Measurements from ENCODE around the gene RXRA. TPM values are rescaled to one million over a fixed set of nuclear protein-coding genes. Genes with fewer than 3 reads are reported as not detected.

RXRA gene
- total and polyA plus RNA-seq, 2 of the 13 experiments (the other 11 are each of a cell fraction or from before 2014, with no cell fraction given): 18.9 to 29.2 TPM

- in situ Hi-C loops (cut with HindIII; ENCODE audit: extremely low pct_ligation_motif_present, low pct_unique_long_range_greater_than_20kb) (no loop called here), intact Hi-C loops (cut with micrococcal nuclease; ENCODE audit: unreplicated experiment) (no loop called here)
- Histone ChIP-seq H3K27me3 (ENCODE audit: control insufficient read depth in 1 of 2, insufficient read depth in 2 of 2, low read length in 2 of 2) (no peaks in the 10 kb centered on the region), H2AFZ (ENCODE audit: low read length) (no peak overlapping the region), H3K36me3 (replicated peaks in 1 of 2; ENCODE audit: control insufficient read depth in 1 of 2, insufficient read depth in 2 of 2, low read length in 2 of 2) (peaks cover 12 to 47% of the 10 kb centered on the region in 2 experiments; a peak in 4 of 5 replicates), H4K20me1 (ENCODE audit: insufficient read depth, low read length) (no peaks in the 10 kb centered on the region), H3K9ac (ENCODE audit: insufficient read depth, low read depth, low read length) (no peak overlapping the region), H3K4me1 (ENCODE audit: insufficient read depth, low read length) (peaks cover 33% of the 10 kb centered on the region), H3K4me3 (replicated peaks in 1 of 3; ENCODE audit: insufficient read depth in 1 of 3, low read depth in 2 of 3, low read length in 3 of 3) (no peak overlapping the region), H3K27ac (ENCODE audit: extremely low read length, insufficient read depth, low read length) (no peak overlapping the region), H3K4me2 (ENCODE audit: low read depth, low read length) (no peak overlapping the region), H3K79me2 (ENCODE audit: insufficient read depth, low read length) (no peaks in the 10 kb centered on the region), H3K9me3 (ENCODE audit: low read length) (no peaks in the 10 kb centered on the region)
- WGBS (ENCODE audit: low lambda C conversion rate): 88% methylated on average over 10 of the region's 10 CpGs
- ChIA-PET POLR2A (no interaction called here), CTCF (ENCODE audit: low intra/inter-chr PET ratio, low total read pairs) (no interaction called here)
- no peak for DNase-seq (ENCODE audit: low spot score)
- TF ChIP-seq TBL1XR1 (IDR thresholded peaks at IDR 0.05; ENCODE audit: borderline replicate concordance, low read length, partially characterized antibody) (no peak), SIX4 (CRISPR knock-in tag; IDR thresholded peaks at IDR 0.05) (no peak), NR2F6 (IDR thresholded peaks at IDR 0.05) (no peak), NR2F6 (CRISPR knock-in tag; IDR thresholded peaks at IDR 0.05) (no peak), NFYC (CRISPR knock-in tag; IDR thresholded peaks at IDR 0.05) (no peak), FOXO4 (CRISPR knock-in tag; conservative IDR thresholded peaks at IDR 0.05) (no peak), ELF3 (CRISPR knock-in tag; IDR thresholded peaks at IDR 0.05) (no peak)
- TF ChIP-seq, protein P1, sequence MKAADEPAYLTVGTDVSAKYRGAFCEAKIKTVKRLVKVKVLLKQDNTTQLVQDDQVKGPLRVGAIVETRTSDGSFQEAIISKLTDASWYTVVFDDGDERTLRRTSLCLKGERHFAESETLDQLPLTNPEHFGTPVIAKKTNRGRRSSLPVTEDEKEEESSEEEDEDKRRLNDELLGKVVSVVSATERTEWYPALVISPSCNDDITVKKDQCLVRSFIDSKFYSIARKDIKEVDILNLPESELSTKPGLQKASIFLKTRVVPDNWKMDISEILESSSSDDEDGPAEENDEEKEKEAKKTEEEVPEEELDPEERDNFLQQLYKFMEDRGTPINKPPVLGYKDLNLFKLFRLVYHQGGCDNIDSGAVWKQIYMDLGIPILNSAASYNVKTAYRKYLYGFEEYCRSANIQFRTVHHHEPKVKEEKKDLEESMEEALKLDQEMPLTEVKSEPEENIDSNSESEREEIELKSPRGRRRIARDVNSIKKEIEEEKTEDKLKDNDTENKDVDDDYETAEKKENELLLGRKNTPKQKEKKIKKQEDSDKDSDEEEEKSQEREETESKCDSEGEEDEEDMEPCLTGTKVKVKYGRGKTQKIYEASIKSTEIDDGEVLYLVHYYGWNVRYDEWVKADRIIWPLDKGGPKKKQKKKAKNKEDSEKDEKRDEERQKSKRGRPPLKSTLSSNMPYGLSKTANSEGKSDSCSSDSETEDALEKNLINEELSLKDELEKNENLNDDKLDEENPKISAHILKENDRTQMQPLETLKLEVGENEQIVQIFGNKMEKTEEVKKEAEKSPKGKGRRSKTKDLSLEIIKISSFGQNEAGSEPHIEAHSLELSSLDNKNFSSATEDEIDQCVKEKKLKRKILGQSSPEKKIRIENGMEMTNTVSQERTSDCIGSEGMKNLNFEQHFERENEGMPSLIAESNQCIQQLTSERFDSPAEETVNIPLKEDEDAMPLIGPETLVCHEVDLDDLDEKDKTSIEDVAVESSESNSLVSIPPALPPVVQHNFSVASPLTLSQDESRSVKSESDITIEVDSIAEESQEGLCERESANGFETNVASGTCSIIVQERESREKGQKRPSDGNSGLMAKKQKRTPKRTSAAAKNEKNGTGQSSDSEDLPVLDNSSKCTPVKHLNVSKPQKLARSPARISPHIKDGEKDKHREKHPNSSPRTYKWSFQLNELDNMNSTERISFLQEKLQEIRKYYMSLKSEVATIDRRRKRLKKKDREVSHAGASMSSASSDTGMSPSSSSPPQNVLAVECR (CRISPR knock-in tag; IDR thresholded peaks at IDR 0.05; ENCODE audit: borderline replicate concordance): no peak
- TF ChIP-seq, protein P2, sequence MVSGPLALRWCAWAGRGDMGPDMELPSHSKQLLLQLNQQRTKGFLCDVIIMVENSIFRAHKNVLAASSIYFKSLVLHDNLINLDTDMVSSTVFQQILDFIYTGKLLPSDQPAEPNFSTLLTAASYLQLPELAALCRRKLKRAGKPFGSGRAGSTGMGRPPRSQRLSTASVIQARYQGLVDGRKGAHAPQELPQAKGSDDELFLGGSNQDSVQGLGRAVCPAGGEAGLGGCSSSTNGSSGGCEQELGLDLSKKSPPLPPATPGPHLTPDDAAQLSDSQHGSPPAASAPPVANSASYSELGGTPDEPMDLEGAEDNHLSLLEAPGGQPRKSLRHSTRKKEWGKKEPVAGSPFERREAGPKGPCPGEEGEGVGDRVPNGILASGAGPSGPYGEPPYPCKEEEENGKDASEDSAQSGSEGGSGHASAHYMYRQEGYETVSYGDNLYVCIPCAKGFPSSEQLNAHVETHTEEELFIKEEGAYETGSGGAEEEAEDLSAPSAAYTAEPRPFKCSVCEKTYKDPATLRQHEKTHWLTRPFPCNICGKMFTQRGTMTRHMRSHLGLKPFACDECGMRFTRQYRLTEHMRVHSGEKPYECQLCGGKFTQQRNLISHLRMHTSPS (CRISPR knock-in tag; IDR thresholded peaks at IDR 0.05; ENCODE audit: low read depth): no peak
- BruUV-seq (replicated peaks): no TSS peak
- no peak for ATAC-seq
- no peak for FAIRE-seq
These were observed 94.7 kb downstream of the RXRA start for GRCh38 chr9:134420974-134421432.
